ENCODE results near the gene SORCS1.

The SORCS1 gene

DNA sequence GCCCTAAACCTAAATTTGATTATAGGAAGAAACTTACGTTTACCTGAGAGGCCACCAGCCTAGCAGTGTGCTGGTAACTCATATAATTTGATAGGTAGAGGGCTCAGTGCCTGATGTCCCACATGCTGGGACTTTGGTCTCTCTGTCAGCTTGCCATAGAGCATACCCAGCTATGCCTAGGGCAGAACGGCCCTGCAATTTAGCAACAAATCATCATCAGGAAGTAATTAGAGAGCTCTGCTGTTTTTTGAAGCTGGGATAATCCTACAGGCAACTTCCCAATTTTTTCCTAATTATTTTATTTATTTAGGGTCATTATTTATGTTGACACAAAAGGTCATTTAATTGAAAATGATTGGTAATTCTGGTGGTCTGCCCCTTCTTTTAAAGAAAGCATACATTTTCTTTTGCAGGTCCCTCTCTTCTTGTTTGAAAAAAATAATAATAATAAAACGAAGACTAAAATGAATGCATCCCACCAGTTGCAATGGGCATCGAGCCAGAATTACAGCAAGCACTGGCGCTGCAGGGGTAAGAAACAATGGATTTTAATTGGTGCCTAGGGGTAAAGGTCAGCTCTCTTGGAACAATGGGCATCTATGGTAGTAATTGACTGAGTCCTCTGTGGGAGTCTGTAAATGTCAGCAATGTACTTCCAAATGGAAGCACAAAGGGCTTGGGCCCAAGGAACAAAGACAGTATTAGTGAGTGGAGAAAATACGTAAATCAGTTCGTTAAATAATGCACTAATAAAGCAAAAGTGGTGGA, 348.0 kb downstream of the SORCS1 start:
- DNase-seq (ENCODE audit: low read depth in 2 of 2) = no peak

DNA sequence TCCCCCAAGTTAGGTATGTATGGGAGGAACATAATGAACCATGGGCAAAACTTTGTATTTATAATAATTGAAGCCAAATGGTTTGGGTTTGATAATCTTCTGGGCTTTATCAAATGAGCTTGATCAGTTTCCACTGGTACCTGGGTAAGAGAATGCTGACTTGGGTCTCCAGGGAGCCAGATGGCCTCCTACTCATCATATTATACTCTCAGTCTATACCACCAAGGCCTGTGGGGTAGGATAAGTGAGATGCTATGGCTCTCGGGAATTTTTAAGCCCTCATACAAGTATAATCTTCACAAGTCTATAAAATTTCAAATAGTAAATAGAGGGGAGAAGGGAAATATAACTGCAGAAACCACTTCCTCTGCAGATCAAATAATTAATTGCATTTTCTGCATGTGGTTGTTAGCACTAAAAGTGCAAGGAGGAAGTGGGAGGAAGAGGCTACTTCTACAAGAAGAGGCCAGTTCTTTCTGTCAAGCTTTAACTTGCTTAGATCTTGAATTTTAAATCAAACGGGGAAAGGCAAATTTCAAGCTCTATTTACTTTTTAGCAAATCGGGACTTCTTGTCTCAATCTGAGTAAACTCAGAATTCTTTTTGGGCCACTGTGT, 349.0 kb downstream of the SORCS1 start:
- DNase-seq (ENCODE audit: low read depth in 2 of 2) = no peak

DNA sequence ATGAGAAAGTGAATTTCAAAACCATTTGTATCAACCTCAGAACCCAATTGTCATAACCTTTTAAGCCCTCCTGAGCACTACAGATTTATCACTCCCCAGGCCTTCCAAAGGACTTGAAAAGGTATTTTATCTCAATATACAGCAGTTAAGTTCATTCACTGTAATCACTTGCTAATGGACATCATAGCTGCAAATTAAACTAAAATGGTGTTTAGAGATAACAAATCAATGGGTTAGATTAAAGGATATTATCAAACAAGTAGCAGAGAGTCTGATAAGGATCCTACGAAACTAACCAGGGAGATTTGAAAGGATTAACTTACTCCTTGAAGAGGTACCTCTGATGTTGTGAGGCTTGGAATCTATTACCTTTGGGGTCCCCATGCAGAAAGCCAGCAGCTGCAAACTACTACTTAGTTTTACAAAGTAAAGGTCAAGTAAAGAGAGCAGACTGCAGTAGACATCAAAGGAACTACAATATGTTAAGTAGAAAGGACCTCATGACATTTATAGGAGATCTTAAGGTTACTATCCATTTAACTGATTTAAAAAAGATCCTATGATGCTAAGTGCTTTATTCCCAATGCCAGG, 359.4 kb downstream of the SORCS1 start:
- DNase-seq (ENCODE audit: low read depth in 2 of 2) = no peak

DNA sequence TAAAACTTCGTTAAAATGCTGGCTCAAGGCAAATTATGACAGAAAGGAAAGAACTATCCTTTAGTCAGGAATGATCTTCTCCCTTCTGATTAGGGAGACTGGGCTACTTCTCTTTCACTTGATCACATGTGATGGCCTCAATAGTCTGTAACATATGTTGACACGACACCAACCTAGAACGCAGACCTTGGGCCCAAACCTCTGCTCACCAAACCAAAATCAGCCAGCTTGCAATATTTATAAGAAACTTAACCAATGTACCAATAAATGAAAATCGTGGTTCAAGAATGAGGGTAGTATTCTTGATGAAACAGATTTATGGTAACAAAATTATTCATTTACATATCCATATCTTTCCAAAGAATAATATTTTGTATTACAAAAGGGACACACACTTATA, 361.6 kb downstream of the SORCS1 start:
- no peak for DNase-seq (ENCODE audit: low read depth in 2 of 2)

DNA sequence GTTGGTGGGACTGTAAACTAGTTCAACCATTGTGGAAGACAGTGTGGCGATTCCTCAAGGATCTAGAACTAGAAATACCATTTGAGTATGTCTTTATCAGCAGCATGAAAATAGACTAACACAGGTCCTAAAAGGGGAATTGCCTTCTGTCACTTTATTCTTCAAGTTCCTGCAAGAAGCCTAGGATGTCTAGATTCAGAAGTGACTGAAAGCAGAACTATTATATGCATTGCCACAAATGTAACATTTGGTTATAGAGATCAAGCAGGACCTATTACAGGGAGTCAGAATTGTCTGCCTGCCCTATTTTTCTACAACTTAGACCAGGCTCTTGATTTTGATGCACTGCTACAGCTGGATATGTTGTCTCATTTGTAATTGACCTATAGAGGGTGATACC, 364.7 kb downstream of the SORCS1 start:
- DNase-seq (ENCODE audit: low read depth in 2 of 2) = no peak

DNA sequence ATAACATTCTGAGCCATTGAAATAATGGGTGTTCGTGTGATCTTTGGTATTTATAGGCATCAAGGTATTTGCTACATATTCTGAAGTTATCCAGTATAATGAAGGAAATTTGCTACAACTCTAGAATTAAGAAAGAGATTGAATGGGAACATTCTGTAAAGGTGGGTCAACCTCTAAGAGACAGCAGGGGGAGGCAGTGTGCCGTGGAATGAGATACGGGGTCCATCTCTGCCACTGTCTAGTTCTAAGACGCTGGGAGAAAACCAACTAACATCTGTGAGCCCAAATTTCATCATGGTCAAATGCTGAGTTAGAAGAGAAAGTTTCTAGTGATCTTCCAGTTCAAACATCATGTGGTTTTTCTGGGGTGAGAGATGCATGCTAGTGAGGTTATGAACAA, 368.9 kb downstream of the SORCS1 start:
- no peak for DNase-seq (ENCODE audit: low read depth in 2 of 2)

DNA sequence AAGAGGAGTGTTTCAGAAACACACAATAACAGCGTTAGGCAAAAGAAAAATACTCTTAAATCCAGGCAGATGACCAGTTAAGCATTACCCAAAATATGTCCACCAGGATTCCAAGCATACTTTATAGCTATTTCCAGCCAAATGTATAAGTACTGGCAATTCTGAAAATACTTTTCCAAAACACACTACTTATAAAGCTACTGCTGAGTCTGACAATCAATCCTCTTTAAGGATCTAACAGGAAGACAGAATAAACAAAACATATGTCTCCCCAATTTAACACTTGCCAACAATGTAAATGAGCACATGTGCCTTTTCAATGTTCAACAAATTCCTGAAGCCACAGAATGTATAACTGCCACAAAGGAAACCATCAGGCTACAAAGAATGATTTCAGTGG, 370.9 kb downstream of the SORCS1 start:
- DNase-seq (ENCODE audit: low read depth in 2 of 2) = no peak

DNA sequence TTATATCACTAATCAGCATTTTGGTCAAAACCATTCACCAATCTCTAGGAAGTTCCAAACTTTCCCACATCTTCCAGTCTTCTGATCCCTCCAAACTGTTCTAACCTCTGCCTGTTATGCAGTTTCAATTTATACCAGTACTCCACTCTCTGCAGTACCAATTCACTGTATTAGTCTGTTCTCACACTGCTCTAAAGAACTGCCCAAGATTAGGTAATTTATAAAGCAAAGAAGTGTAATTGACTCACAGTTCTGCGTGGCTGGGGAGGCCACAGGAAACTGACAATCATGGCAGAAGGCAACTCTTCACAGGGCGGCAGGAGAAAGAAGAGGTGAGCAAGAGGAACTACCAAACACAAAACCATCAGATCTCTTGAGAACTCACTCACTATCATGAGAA, 374.9 kb downstream of the SORCS1 start:
- no peak for DNase-seq (ENCODE audit: low read depth in 2 of 2)

DNA sequence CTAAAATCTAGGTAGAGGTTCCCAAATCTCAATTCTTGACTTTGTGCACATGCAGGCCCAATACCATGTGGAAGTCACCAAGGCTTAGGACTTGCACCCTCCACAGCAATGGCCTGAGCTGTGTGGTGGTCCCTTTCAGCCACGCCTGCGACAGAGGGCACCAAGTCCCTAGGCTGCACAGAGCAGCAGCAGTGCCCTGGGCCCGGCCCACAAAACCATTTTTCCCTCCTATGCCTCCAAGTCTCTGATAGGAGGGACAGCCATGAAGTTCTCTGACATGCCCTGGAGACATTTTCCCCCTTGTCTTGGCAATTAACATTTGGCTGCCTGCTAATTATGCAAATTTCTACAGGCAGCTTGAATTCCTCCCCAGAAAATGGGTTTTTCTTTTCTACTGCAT, 375.5 kb downstream of the SORCS1 start:
- DNase-seq (ENCODE audit: low read depth in 2 of 2) = no peak

DNA sequence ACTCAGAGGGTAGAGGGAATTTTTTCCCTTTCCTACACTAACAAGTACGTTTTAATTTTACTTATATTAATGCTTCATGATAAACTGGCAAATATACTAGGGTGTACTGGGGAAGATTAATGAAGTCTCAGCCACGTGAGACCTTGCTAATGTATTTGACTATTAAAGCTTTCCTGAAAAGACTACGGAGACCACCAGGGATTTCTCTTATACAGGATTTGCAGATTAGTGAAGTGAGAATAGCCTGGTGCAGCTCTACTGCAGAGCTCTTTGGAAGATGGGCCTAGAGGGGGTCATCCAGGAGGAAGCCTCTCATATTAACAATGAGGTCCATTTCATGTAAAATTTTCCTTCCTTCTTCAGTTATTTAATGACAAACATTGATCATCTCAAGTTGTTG, 379.0 kb downstream of the SORCS1 start:
- no peak for DNase-seq (ENCODE audit: low read depth in 2 of 2)

DNA sequence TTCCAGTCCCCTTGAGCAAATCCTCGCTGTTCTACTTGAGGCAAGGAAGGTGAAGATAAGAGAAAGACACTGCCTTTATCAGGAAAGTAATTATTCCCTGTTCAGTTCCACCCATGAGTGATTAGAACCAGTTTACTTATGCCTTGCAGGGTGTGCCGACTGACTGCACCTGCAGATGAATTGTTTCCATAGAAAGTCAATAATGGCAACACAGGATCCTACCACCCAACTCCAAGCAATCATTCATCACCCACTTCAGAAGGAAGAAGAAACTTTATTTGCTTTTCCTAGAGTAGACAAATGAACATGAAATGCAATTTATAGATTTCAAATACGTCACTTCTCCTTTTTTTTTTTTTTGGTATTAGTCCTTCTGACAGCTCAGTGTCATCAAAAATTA, 383.9 kb downstream of the SORCS1 start:
- no peak for DNase-seq (ENCODE audit: low read depth in 2 of 2)

DNA sequence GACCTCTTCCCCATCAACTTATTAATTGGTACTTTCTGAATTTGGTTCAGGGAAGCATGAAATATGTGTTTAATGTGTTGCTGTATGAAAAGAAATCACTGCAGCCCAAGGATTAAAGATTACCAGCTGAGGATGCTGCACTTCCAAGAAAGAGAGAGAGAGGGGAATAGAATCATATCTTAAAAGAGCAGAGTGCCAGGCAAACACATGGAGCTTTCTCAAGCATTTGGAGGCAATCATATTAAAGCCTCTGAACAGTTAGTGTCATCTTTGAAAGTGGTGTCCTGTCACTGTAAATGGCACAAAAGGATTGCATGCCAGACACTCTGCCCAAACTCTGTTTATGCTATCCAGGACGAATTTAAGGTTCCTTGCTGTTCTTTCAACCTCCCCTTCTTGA, 386.7 kb downstream of the SORCS1 start:
- no peak for DNase-seq (ENCODE audit: low read depth in 2 of 2)

DNA sequence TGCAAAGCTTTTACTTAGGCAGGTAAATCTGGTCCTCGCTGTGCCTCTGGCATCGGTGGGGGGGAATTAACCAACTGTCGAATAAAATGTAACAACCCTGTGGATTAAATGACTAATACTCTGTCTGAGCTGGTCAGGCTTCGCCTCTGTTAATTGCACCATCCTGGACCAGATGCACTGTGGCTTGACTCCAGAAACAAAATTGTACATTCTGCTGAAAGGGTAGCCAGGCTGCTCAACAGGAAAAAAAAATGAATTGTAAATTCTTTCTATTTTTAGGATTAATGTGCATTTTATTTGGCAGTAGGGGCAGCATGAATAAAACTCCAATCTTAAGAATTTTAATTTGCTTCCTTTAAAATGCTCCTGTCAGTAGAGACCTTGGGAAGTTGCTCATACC, 389.4 kb downstream of the SORCS1 start:
- no peak for DNase-seq (ENCODE audit: low read depth in 2 of 2)

DNA sequence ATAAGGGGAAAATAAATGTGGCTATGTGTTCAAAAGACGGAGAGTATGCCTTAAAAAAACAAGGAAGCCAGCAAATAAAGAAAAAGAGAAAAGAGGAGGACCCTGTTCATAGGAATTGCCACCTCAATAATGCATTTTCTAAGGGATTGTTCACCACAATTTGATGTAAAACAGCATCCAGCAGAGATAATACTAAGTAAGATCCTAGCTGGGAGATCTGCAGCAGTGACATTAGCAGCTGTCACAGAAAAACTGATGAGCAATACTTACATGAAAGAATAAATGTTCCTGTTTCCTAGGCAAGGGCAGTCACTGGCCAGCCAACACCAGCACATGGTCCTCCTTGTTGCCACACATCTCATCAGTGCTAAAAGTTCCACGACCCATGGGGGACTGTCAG, 391.5 kb downstream of the SORCS1 start:
- DNase-seq (ENCODE audit: low read depth in 2 of 2) = no peak

DNA sequence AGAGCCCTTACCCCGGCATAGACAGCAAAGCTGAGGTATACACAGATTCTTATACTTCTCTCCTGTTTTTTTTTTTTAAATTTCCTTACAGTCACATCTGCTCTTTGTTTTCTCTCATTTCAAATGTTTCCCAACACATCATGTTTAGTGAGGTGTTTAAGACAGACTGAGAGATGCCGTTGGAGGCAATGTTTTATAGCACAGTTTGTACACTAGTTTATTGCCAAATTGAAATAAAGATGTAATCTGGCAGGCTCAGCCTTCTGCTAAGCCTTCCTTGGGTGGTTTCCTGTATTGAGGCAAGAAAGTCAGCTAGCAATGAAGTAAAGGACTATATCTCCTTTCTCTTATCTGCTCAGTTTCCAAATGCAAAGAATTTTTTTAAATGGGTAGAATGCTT, 393.4 kb downstream of the SORCS1 start:
- no peak for DNase-seq (ENCODE audit: low read depth in 2 of 2)

DNA sequence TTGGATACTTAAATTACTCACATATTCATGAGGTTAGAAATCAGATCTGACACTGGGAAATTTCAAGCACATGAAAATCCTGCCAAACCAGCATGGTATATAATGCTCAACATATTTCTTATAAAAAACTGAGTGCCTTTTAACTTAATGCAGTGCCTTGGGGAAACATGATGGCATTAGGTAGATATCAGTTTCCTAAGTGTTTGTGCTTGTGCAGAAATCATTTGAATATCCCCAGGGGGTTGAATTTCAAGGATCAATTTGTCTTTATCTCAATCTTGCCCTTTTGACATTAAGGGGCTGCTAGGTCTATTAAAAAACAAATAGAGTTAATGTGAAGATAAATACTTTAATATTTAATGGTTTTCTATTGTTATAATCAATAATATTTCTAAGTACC, 396.3 kb downstream of the SORCS1 start:
- no peak for DNase-seq (ENCODE audit: low read depth in 2 of 2)

DNA sequence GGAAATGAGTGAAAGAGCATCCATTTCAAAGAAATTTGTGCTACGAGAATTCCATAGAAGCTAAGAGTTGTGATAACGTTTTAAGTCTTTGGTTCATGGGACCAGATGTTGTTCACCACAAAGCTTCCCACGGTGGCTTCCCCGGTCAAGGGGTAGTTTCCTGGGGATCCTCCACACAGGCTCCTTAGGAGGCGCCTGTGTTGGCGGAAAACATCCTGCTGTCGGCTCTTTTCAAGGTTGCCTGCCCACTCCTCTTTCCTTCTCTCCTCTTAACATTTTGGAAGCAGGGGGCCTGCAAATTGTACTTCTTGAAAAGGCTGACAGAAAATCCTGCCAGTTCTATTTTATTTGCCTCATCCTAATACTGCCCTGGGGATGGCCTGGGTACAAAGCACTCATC, 398.6 kb downstream of the SORCS1 start:
- no peak for DNase-seq (ENCODE audit: low read depth in 2 of 2)

DNA sequence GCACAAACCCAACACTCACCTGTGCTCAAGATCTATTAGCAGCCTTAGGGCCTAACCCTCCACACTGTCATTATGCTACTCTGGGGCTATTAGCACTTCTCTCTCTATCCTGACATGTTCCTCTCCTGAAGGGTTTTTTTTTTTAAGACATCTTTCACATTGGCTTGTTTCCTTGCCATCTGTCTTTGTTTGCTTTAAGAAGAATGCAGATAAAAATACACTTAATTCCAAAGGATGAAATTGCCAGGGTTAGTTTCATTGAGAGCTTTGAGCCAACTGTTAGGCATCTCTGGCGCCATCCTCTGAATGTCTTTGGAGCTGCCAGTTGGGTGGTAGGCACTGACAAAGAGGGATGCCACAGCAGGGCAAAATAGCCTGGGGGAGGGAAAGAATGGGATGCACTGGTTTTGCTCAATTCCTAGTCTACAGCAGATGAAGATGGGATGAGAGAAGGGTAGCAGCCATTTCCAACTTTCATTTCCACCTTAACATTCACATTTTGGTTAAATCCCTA, 399.2 kb downstream of the SORCS1 start:
- no peak for DNase-seq (ENCODE audit: low read depth in 2 of 2)

DNA sequence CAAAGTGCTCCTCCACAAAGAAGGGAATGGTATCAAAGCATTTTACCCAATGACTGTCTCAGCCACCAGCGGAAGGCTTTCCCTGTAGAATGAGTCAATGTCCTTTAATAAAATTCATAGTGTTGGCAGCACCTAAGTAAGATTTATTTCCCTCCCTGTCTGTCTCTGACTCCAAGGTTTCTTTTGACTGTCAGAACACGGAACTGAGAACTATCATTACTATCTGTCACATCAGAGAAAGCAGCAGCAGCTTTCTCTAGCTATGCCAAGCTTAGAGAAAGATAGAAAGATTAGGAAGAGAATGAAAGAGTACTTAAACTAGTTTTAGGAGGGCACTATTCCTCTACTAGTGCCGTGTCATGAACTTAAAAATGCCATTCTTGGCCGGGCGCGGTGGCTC, 400.1 kb downstream of the SORCS1 start:
- no peak for DNase-seq (ENCODE audit: low read depth in 2 of 2)

DNA sequence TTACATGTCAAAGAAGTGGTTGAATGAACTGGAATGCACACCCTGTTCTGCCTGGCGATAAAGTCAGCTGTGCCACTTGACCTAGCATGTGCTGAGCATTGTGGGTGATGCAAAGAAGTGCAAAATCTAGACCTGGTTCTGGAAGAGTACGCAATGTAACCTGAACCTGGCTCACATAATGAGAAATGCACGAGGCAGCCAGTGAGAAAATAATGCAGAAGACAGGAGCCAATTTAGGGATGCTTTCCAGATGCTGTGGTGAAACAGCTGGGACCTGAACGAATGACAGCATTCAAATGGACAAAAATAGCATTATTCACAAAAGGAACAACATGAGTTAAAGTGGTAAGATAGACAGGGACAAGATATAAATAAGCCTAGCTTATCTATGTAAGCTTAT, 402.6 kb downstream of the SORCS1 start:
- no peak for DNase-seq (ENCODE audit: low read depth in 2 of 2)

DNA sequence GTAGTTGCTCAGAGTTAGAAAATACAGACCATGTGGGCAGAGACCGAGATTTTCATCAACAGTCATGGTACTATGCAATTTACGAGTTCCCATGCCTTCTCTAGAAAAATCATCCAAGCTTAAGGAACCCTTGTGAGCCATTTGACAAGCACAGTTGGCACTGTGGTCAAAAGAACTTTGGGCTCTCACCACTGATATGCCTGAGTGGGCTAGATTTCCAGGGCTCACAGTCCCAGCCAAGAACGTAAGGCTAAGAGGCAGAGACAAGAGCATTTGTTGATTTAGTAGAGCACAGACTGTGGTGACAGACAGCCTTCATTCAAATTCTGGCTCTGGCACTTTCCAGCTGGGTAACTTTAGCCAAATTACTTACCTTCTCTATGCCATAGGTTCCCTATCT, 407.0 kb downstream of the SORCS1 start:
- DNase-seq (ENCODE audit: low read depth in 2 of 2) = no peak

DNA sequence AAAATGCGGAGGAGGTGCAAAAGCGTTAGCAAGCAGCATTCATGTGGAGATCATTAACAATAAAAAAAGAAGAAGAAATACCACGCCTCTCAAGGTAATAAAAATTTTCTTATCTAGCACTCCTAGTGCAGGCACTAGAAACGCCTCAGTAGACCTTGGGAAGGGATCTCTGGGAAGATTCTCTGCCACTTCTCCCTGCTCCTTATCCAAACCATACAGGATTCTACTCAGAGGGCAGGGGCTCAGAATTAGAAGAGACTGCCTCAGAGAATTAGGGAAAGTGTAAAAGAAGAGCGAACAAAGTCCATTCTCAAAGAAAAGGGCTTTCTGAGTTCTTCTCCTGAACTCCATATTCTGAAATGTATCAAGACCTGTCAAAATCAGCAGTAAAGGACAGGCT, 413.4 kb downstream of the SORCS1 start:
- DNase-seq (ENCODE audit: low read depth in 2 of 2) = no peak

DNA sequence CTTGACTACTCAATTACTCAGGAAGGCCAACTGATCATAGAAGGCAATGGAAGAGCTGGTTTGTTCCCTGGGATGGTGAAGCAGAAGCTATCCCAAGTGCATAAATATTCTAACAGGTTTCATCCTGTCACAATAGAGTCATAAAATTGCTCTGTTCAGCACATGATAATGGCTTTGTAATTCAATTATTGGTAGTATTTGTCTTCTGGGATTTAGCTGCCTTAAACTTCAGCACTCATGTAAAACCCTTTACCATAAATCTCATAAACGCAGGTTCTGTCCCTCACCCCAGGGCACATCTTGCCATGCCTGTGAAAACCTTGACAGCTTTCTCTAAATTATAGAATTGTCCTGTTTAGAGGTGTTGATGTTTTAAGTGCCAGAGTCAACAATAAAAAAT, 417.6 kb downstream of the SORCS1 start:
- no peak for DNase-seq (ENCODE audit: low read depth in 2 of 2)

Measured in stimulated activated CD4-positive, alpha-beta T cell treated with anti-CD3 and anti-CD28 coated beads, Interleukin-4, amount 100 ng/mL, for 48 hours (primary cell).